Omental fat pad (tissue), 4 donors: ENCODE measurements around the gene EGR2. TPM values are rescaled to one million over a fixed set of nuclear protein-coding genes. Genes with fewer than 3 reads are reported as not detected.

Experiments
- ATAC-seq: fragments of 150-250 bp; one replicate; pipeline ENCODE4 v1.9.1; 2016; ENCODE audit warnings: mild to moderate bottlenecking, moderate library complexity; ENCODE audit not compliant: low FRiP score
- DNase-seq: peaks from one replicate; pipeline ENCODE4 v3.0.0-alpha.2; 2019; ENCODE audit warnings: low spot score
- CTCF ChIP-seq, 3 donors: fragments of 450-650 bp; IDR thresholded peaks; one replicate each; pipeline ENCODE4 v1.5.1; 2016 to 2017; ENCODE audit warnings: antibody characterized with exemption in 3 of 3, mild to moderate bottlenecking in 3 of 3, moderate library complexity in 2 of 3
- total RNA-seq, 4 donors: library from RNA; depleted of rRNA; stranded (reverse); fragments of >200 nt; gene quantifications; one replicate each; pipeline ENCODE4 v1.1.0, GENCODE V29; 2016

Gene EGR2
- 10 to 100 TPM in 1 of 4 donors, 1 to 10 TPM in 3; 5.0 to 11.6 (median 5.7) TPM for total RNA-seq

DNA sequence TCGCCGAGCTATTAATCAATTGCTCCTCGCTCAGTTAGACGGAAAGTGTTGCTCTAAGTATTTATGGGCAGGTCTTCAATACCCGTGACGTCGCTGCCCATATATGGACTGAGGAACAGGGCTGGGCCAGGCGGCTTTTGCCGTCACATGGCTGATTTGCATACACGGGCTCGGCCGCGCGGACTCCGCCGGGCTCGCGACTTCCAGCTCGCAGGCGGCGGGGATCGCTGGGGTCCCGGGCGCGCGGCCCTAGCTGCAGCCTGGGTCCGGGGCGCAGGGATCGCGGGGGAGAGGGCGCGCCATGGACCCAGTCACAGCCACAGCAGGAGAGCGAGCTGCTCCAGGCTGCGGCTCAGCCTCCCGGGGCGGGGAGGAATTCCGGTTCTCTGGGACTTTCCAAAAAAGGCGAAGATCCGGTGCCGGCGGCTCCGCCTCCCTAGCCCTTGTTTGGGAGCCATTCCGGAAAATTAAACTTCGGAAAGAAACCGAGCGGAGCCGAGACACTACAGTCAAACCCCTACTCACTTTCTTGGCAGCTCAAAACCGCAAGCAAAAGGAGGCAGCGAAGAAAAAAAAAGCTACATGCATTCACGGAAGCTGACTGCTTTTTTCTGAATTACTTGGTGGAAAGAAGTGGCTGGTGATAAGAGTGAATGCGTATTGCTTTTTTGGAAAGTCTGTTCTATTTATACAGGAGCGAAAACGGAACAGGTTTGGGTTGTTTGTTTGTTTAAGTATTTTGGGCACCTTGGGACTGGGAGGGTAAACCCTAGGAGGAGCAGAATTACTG is at the start of gene EGR2:
EGR2 (minus strand) TSS at position 36 of the 790 bp plus-strand sequence. CDS start 337 bp downstream, outside the sequence.
- no peak for TF ChIP-seq CTCF (IDR thresholded peaks at IDR 0.05)
- peak; percentile 87 for DNase-seq
- peak; percentile 90 for ATAC-seq

DNA sequence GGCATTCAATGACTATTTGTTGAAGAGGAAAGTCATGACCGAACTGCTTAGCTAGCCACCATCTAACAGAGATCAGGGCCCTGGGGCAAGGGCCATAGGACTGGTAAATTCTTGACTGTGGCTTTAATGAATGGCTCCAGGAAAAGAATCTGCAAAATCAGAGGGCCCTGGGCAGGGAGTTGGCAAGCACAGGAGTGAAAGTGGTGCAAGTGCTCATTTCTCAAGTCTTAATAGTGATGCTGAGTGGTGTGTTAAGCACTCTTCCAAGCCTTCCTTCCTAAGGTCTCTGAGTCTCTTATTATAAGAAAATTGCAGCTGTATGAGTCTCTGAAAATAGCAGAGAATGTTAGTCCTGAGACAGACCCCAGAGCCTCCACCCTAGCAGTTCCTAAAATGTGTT is 46.3 kb upstream of the EGR2 start:
- no peak for TF ChIP-seq CTCF (IDR thresholded peaks at IDR 0.05)
- no peak for ATAC-seq
- DNase-seq, result no peak

GRCh38 chr10:62861507-62861906 is 45.3 kb upstream of the EGR2 start:
- no peak for ATAC-seq
- no peak for TF ChIP-seq CTCF (IDR thresholded peaks at IDR 0.05)

GRCh38 chr10:62860946-62861345 is 44.8 kb upstream of the EGR2 start:
- ATAC-seq (no peak), DNase-seq (no peak)

More at GRCh38 chr10:62861507-62861906, 45.3 kb upstream of the EGR2 start:
- no peak for DNase-seq

DNA sequence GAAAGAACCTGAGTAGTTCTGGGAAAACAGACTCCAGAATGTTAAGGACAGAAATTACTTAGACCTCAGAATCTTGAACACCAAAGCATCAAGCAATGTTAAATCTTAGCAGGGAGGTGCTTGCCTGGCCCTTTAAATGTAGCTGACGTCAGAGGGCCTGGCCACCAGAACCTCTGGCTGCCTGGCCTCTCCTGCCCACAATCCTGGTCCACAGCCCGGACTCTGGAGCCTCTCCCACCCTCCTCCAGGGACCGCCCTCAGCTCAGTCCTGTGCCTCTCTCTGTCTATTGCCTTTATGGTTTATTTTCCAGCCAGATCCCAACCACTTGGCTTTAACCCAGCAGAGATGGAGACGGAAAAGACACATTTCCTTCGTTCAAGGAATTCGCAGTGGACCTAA is 42.2 kb upstream of the EGR2 start:
- ATAC-seq (no peak), DNase-seq (no peak)
- no peak for TF ChIP-seq CTCF (IDR thresholded peaks at IDR 0.05)

More at GRCh38 chr10:62860946-62861345, 44.8 kb upstream of the EGR2 start:
- no peak for TF ChIP-seq CTCF (IDR thresholded peaks at IDR 0.05)

- ATAC-seq, result no peak
- DNase-seq, result no peak
- TF ChIP-seq CTCF (IDR thresholded peaks at IDR 0.05), result no peak
These were observed 39.9 kb upstream of the EGR2 start for GRCh38 chr10:62856021-62856420.

DNA sequence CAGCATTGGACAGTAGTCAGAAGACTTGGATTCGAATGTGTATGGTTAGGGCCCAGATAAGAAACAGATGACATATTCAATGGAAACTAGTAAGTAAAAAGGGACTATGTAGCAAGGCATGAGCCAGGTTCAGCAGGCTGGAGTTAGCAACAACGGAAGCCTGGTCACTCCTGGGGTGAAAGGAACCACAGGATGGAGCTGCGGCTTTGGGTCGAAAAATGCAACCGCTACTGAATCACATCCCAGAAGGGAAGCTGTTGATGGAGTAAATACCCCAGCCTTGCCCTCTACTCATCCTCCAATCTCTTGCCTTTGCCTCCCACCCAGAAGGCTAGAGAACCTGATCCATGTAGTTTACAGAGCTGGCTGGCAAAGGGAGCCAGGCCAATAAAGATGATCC is 37.5 kb upstream of the EGR2 start:
- DNase-seq, result no peak
- no peak for ATAC-seq
- TF ChIP-seq CTCF (IDR thresholded peaks at IDR 0.05), result no peak
